ENCODE results near the gene IFFO2.
A peak's percentile ranks its signal among the peaks of the same experiment; 100 is the strongest.

Gene IFFO2

GRCh38 chr1:18927654-18928272 is 28.7 kb downstream of the IFFO2 start:
- Mint-ChIP-seq H3K36me3 (ENCODE audit: low read depth) (no peaks in the 10 kb centered on the region), H3K4me1 (ENCODE audit: low read depth) (peaks cover 98% of the 10 kb centered on the region), H3K27me3 (no peaks in the 10 kb centered on the region)

GRCh38 chr1:18927082-18927653 is 29.3 kb downstream of the IFFO2 start:
- peak overlapping the region; percentile 81 for H3K4me3 Mint-ChIP-seq
- no peaks in the 10 kb centered on the region for H3K27me3 Mint-ChIP-seq
- no peaks in the 10 kb centered on the region for H3K36me3 Mint-ChIP-seq (ENCODE audit: low read depth)
- peaks cover 92% of the 10 kb centered on the region for H3K4me1 Mint-ChIP-seq (ENCODE audit: low read depth)
- H3K27ac Mint-ChIP-seq = peak overlapping the region; percentile 97
- no peaks in the 10 kb centered on the region for H3K9me3 Mint-ChIP-seq

More at GRCh38 chr1:18927654-18928272, 28.7 kb downstream of the IFFO2 start:
- H3K27ac Mint-ChIP-seq = peak overlapping the region; percentile 97
- peak overlapping the region; percentile 81 for H3K4me3 Mint-ChIP-seq
- no peaks in the 10 kb centered on the region for H3K9me3 Mint-ChIP-seq

- Mint-ChIP-seq H3K36me3 (ENCODE audit: low read depth) (no peaks in the 10 kb centered on the region), H3K4me1 (ENCODE audit: low read depth) (peaks cover 88% of the 10 kb centered on the region), H3K4me3 (peak overlapping the region; percentile 81), H3K27me3 (no peaks in the 10 kb centered on the region), H3K9me3 (no peaks in the 10 kb centered on the region), H3K27ac (peak overlapping the region; percentile 97)
These were observed 30.0 kb downstream of the IFFO2 start for GRCh38 chr1:18926315-18927081.

GRCh38 chr1:18925279-18925678 is 31.2 kb downstream of the IFFO2 start:
- Mint-ChIP-seq H3K27ac (peak overlapping the region; percentile 53), H3K4me3 (peak overlapping the region; percentile 24), H3K9me3 (no peaks in the 10 kb centered on the region), H3K36me3 (ENCODE audit: low read depth) (no peaks in the 10 kb centered on the region), H3K4me1 (ENCODE audit: low read depth) (peaks cover 78% of the 10 kb centered on the region), H3K27me3 (no peaks in the 10 kb centered on the region)

GRCh38 chr1:18924221-18924691 is 32.2 kb downstream of the IFFO2 start:
- Mint-ChIP-seq H3K4me1 (ENCODE audit: low read depth) (peaks cover 68% of the 10 kb centered on the region), H3K4me3 (peak overlapping the region; percentile 41), H3K27ac (no peak overlapping the region), H3K36me3 (ENCODE audit: low read depth) (no peaks in the 10 kb centered on the region), H3K27me3 (no peaks in the 10 kb centered on the region), H3K9me3 (no peaks in the 10 kb centered on the region)

GRCh38 chr1:18923756-18924211 is 32.7 kb downstream of the IFFO2 start:
- Mint-ChIP-seq H3K9me3 (no peaks in the 10 kb centered on the region), H3K4me3 (peak overlapping the region; percentile 37), H3K27ac (peak overlapping the region; percentile 76), H3K4me1 (ENCODE audit: low read depth) (peaks cover 63% of the 10 kb centered on the region), H3K27me3 (no peaks in the 10 kb centered on the region), H3K36me3 (ENCODE audit: low read depth) (no peaks in the 10 kb centered on the region)

- Mint-ChIP-seq H3K27me3 (no peaks in the 10 kb centered on the region), H3K27ac (peak overlapping the region; percentile 76), H3K9me3 (no peaks in the 10 kb centered on the region), H3K4me3 (no peak overlapping the region), H3K36me3 (ENCODE audit: low read depth) (peaks cover 3% of the 10 kb centered on the region), H3K4me1 (ENCODE audit: low read depth) (peaks cover 57% of the 10 kb centered on the region)
These were observed 33.4 kb downstream of the IFFO2 start for GRCh38 chr1:18922848-18923755.

- Mint-ChIP-seq H3K27me3 (no peaks in the 10 kb centered on the region), H3K4me3 (no peak overlapping the region)
These were observed 34.2 kb downstream of the IFFO2 start for GRCh38 chr1:18922319-18922726.

GRCh38 chr1:18921516-18922251 is 34.8 kb downstream of the IFFO2 start:
- no peaks in the 10 kb centered on the region for H3K27me3 Mint-ChIP-seq
- peaks cover 42% of the 10 kb centered on the region for H3K4me1 Mint-ChIP-seq (ENCODE audit: low read depth)
- no peaks in the 10 kb centered on the region for H3K9me3 Mint-ChIP-seq
- no peak overlapping the region for H3K27ac Mint-ChIP-seq
- peaks cover 5% of the 10 kb centered on the region for H3K36me3 Mint-ChIP-seq (ENCODE audit: low read depth)
- H3K4me3 Mint-ChIP-seq = no peak overlapping the region

More at GRCh38 chr1:18922319-18922726, 34.2 kb downstream of the IFFO2 start:
- no peak overlapping the region for H3K27ac Mint-ChIP-seq
- peaks cover 5% of the 10 kb centered on the region for H3K36me3 Mint-ChIP-seq (ENCODE audit: low read depth)
- no peaks in the 10 kb centered on the region for H3K9me3 Mint-ChIP-seq
- peaks cover 49% of the 10 kb centered on the region for H3K4me1 Mint-ChIP-seq (ENCODE audit: low read depth)

- no peaks in the 10 kb centered on the region for H3K27me3 Mint-ChIP-seq
- H3K27ac Mint-ChIP-seq = no peak overlapping the region
- no peaks in the 10 kb centered on the region for H3K9me3 Mint-ChIP-seq
- peaks cover 5% of the 10 kb centered on the region for H3K36me3 Mint-ChIP-seq (ENCODE audit: low read depth)
- peaks cover 35% of the 10 kb centered on the region for H3K4me1 Mint-ChIP-seq (ENCODE audit: low read depth)
- no peak overlapping the region for H3K4me3 Mint-ChIP-seq
These were observed 35.5 kb downstream of the IFFO2 start for GRCh38 chr1:18920931-18921330.

GRCh38 chr1:18919956-18920355 is 36.5 kb downstream of the IFFO2 start:
- H3K4me1 Mint-ChIP-seq (ENCODE audit: low read depth) = peaks cover 28% of the 10 kb centered on the region
- H3K27ac Mint-ChIP-seq = no peak overlapping the region
- H3K9me3 Mint-ChIP-seq = no peaks in the 10 kb centered on the region
- H3K27me3 Mint-ChIP-seq = no peaks in the 10 kb centered on the region
- H3K4me3 Mint-ChIP-seq = no peak overlapping the region
- peaks cover 5% of the 10 kb centered on the region for H3K36me3 Mint-ChIP-seq (ENCODE audit: low read depth)

- H3K27me3 Mint-ChIP-seq = no peaks in the 10 kb centered on the region
- H3K27ac Mint-ChIP-seq = no peak overlapping the region
- no peak overlapping the region for H3K4me3 Mint-ChIP-seq
- peaks cover 22% of the 10 kb centered on the region for H3K4me1 Mint-ChIP-seq (ENCODE audit: low read depth)
- peaks cover 5% of the 10 kb centered on the region for H3K36me3 Mint-ChIP-seq (ENCODE audit: low read depth)
- H3K9me3 Mint-ChIP-seq = no peaks in the 10 kb centered on the region
These were observed 37.1 kb downstream of the IFFO2 start for GRCh38 chr1:18919197-18919905.

- no peak overlapping the region for H3K27ac Mint-ChIP-seq
- H3K36me3 Mint-ChIP-seq (ENCODE audit: low read depth) = peaks cover 10% of the 10 kb centered on the region
These were observed 38.1 kb downstream of the IFFO2 start for GRCh38 chr1:18918417-18918816.

More at GRCh38 chr1:18918417-18918816, 38.1 kb downstream of the IFFO2 start:
- Mint-ChIP-seq H3K4me3 (no peak overlapping the region), H3K9me3 (no peaks in the 10 kb centered on the region), H3K27me3 (no peaks in the 10 kb centered on the region), H3K4me1 (ENCODE audit: low read depth) (peaks cover 16% of the 10 kb centered on the region)

Data from stimulated activated naive CD8-positive, alpha-beta T cell treated with anti-CD3 and anti-CD28 coated beads, Interleukin-15, Interleukin-2, amounts not matched to agents 100 ng/mL and 50 ng/mL, for 24 hours (primary cell).